ENCODE measurements around the gene SLC6A8. TPM values are rescaled to one million over a fixed set of nuclear protein-coding genes. Genes with fewer than 3 reads are reported as not detected.

The SLC6A8 gene
- total and polyA plus RNA-seq, 2 donors (not counting 3 experiments of a cell fraction or from before 2014, with no cell fraction given), result 22.7 to 23.6 TPM

- BruUV-seq (replicated peaks), result no TSS peak
- Histone ChIP-seq H3K9me3 (replicated peaks; ENCODE audit: control insufficient read depth, insufficient read depth, low read length) (no peaks in the 10 kb centered on the region), H4K20me1 (replicated peaks; ENCODE audit: control insufficient read depth, extremely low read depth, insufficient read depth, low read length) (no peaks in the 10 kb centered on the region), H3K27me3 (ENCODE audit: control insufficient read depth in 2 of 2, insufficient read depth in 2 of 2, low read length in 2 of 2) (peaks cover 0 to 9% of the 10 kb centered on the region in 2 experiments), H3K4me1 (ENCODE audit: control insufficient read depth, extremely low read depth, insufficient read depth, low read length) (no peaks in the 10 kb centered on the region), H3K9me1 (replicated peaks; ENCODE audit: control insufficient read depth, extremely low read depth, insufficient read depth, low read length) (no peaks in the 10 kb centered on the region), H3K36me3 (ENCODE audit: control insufficient read depth in 2 of 2, extremely low read depth in 1 of 2, insufficient read depth in 2 of 2, low read length in 2 of 2) (no peaks in the 10 kb centered on the region), H3K4me2 (ENCODE audit: insufficient read depth, low read length) (no peak overlapping the region), H3K27ac (ENCODE audit: insufficient read depth, low read depth, low read length) (no peak overlapping the region), H2AFZ (ENCODE audit: low read depth, low read length) (no peak overlapping the region), H3K79me2 (ENCODE audit: control insufficient read depth, insufficient read depth, low read length) (no peaks in the 10 kb centered on the region), H3K9ac (replicated peaks; ENCODE audit: extremely low read depth, insufficient read depth, low read length) (no peak overlapping the region), H3K4me3 (replicated peaks in 1 of 3; ENCODE audit: insufficient read depth in 1 of 3, low read depth in 1 of 3, low read length in 3 of 3) (no peak overlapping the region)
- no peak for TF ChIP-seq MYC (IDR thresholded peaks at IDR 0.05; ENCODE audit: low read depth, low read length)
- no peak for TF ChIP-seq JUN (IDR thresholded peaks at IDR 0.05; ENCODE audit: borderline replicate concordance, insufficient read depth, insufficient read length, low read depth)
- TF ChIP-seq FOS (IDR thresholded peaks at IDR 0.05; ENCODE audit: borderline replicate concordance, insufficient read depth, low read length), result no peak
- no peak for TF ChIP-seq EZH2 (IDR thresholded peaks at IDR 0.05; ENCODE audit: borderline replicate concordance, low read depth, low read length, severe bottlenecking)
- TF ChIP-seq POLR2A (IDR thresholded peaks at IDR 0.05; ENCODE audit: low read depth, low read length), result no peak
- no peak for TF ChIP-seq CTCF (IDR thresholded peaks at IDR 0.05; ENCODE audit: extremely low read depth in 1 of 2, insufficient read depth in 1 of 2, low read depth in 1 of 2, low read length in 2 of 2)
- no peak for TF ChIP-seq POLR2AphosphoS5 (IDR thresholded peaks at IDR 0.05; ENCODE audit: insufficient read depth, low read depth, low read length)
- TF ChIP-seq MAX (IDR thresholded peaks at IDR 0.05; ENCODE audit: insufficient read depth, insufficient read length), result no peak
- no peak for TF ChIP-seq GATA2 (IDR thresholded peaks at IDR 0.05; ENCODE audit: insufficient read depth, insufficient read length, low read depth, low read length)
- dilution Hi-C loops (cut with MboI; ENCODE audit: extremely low pct_ligation_motif_present, low sequenced_read_pairs) (no loop called here), intact Hi-C loops (cut with micrococcal nuclease) (no loop called here)
- POLR2A ChIA-PET, result no interaction called here
- no peak for DNase-seq (ENCODE audit: low read depth, low spot score)
- CTCF ChIA-PET, result interaction anchor here (1.2 to 4.6 kb wide), 6 partner anchors 9 to 118 kb away, joined by 4 to 23 read pairs (median 10); partner anchors contain the start of gene DUSP9
- no peak for FAIRE-seq
Observed at GRCh38 chrX:153657161-153657560, 30.6 kb upstream of the SLC6A8 start.
